ENCODE data around the gene LIMD2.
A peak's percentile ranks its signal among the peaks of the same experiment; 100 is the strongest.

The LIMD2 gene

DNA sequence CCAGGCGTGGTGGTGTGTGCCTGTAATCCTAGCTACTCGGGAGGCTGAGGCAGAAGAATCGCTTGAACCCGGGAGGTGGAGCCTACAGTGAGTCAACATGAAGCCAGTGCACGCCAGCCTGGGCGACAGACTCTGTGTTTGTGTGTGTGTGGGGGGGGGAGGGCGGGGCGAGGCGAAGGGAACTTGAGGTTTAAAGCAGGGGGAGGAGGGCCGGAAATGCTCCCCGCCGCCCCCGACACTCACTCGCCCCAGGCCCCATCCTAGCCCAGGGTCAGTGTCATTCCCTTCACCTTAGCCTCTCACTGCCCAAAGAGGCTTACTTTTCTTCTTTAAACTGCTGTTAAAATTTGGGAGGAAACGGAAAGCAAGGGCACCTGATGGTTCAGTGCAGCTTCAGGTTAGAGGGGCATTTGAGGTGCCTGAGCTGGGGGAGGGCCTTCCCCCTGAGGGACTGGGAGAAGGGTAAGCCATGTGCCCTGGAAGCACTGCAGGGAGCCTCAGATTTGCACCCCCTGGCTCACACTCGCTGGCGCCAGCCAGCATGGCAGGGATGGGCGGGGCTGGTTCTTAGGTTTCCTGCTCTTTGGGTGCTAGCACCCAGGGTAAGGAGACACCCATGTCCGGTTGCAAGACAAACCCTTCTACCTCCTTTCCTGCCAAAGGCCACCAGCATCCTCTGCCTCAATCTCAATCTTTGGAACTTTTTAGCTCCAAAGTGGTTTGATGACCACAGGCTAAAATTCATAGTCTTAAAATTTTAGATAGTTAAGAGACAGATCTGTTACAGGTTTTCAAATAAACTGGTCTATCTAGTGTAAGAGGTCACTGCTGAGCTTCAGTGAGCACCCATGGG is 2.2 kb upstream of the LIMD2 start:
- no peak overlapping the region for H3K4me3 ChIP-seq (replicated peaks; ENCODE audit: low read depth, low read length)
- no peak for DNase-seq (ENCODE audit: extremely low read depth, low read depth)

DNA sequence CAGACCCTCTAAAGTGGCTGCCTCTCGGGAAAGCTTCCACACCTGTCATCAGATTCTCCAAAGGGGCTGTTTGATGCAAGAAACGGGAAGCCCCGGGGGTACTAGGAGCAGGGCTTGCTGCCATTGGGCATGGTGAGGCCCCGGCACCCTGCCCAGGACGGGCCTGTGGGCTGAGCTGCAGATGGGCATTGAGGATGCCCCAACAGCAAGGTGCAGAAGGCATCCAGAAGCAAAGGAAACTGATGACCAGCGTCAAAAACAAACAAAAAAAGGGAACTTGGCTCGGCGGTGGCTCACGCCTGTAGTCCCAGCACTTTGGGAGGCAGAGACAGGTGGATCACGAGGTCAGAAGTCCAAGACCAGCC is 1.5 kb upstream of the LIMD2 start:
- TF ChIP-seq, protein P1, sequence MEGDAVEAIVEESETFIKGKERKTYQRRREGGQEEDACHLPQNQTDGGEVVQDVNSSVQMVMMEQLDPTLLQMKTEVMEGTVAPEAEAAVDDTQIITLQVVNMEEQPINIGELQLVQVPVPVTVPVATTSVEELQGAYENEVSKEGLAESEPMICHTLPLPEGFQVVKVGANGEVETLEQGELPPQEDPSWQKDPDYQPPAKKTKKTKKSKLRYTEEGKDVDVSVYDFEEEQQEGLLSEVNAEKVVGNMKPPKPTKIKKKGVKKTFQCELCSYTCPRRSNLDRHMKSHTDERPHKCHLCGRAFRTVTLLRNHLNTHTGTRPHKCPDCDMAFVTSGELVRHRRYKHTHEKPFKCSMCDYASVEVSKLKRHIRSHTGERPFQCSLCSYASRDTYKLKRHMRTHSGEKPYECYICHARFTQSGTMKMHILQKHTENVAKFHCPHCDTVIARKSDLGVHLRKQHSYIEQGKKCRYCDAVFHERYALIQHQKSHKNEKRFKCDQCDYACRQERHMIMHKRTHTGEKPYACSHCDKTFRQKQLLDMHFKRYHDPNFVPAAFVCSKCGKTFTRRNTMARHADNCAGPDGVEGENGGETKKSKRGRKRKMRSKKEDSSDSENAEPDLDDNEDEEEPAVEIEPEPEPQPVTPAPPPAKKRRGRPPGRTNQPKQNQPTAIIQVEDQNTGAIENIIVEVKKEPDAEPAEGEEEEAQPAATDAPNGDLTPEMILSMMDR (IDR thresholded peaks at IDR 0.05; ENCODE audit: low read depth, low read length, missing control alignments) = no peak
- no peak for DNase-seq (ENCODE audit: extremely low read depth, low read depth)
- peak overlapping the region; percentile 35 for H3K4me3 ChIP-seq (replicated peaks; ENCODE audit: low read depth, low read length)

More for the DNA sequence above, 2.2 kb upstream of the LIMD2 start:
- TF ChIP-seq, protein P1 (IDR thresholded peaks at IDR 0.05; ENCODE audit: low read depth, low read length, missing control alignments) = no peak

DNA sequence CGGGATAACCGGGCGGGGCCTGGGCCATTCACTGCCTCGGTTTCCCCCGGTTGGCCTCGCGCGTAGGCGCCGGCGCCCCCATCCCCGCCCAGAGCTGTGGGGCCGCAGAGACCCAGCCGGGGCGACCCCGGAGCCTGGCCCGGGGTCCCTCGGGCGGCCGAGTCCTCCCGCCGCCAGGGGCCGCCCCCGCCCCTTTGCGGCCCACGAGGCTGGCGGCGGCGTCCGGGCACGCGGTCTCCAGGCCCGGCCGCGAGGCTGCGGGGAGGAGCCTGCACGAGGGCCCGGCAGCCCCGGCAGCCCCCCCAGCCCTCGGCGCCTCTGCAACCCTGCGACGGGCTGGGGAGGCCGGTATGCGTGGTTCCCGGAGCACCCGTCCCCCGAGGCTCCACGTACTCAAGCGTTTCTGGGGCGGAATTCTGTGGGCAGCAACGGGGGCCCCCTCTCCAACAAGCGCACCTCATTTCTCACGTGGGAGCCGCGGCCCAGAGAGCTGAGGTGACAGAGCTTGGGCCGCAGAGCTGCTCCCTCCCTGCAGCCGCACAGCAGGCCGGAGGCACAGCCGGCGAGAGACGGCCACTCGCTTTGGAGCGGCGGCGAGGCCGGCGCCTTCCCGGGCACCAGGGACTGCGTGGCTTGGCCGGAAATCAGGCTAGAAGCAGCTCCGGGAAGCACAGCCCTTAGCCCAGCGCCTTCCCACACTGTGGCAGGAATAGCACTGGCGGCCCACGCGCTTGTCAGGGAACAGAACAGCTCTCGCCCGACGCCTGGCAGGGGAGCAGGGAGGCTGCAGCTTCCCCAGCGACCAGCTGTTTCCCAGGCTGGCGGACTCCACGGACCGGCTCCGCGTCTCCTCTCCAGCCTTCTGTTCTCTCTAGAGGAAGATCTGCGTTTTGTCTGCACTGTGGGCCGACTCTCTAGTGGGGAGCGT is 867 bp upstream of the LIMD2 start:
- TF ChIP-seq, protein P1 (IDR thresholded peaks at IDR 0.05; ENCODE audit: low read depth, low read length, missing control alignments) = no peak
- peak overlapping the region; percentile 42 for H3K4me3 ChIP-seq (replicated peaks; ENCODE audit: low read depth, low read length)
- DNase-seq (ENCODE audit: extremely low read depth, low read depth) = no peak

DNA sequence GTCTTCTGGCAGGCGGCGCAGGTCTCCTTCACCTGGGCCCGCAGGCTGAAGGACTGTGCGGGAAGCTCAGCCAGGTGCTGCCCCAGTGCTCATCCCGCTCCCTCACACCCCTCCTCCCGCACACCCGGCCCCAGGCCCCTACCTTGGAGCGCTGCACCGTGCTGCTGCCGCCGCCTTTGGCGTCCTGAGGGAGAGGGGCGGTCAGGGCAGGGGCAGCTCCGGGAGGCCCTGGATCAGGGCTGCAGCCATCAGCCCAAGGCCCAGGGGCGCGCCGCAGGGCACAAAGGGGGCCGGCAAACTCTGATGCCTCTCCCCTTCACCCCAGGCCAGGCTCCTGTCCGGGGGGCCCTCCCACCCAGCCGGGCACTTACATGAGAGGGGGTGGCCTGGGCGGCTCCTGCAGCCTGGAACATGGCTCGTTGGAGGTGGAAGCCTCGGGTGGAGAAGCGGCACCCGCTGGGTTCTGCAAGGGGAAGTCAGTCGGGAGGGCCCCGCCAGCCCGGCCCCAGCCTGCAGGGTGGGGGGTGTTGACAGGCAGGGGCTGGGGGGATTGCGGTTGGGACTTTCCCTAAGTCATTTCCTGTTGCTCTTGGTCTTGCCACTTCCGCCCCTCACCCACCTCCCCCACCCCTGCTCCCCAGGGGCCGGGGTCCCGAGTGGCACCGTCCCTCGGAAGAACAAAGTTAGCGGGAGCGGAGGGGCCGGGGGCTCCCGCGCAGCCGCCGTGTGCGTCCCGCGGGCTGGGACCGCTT is 863 bp downstream of the LIMD2 start:
- TF ChIP-seq, protein P1 (IDR thresholded peaks at IDR 0.05; ENCODE audit: low read depth, low read length, missing control alignments) = no peak
- peak overlapping the region; percentile 42 for H3K4me3 ChIP-seq (replicated peaks; ENCODE audit: low read depth, low read length)
- no peak for DNase-seq (ENCODE audit: extremely low read depth, low read depth)

DNA sequence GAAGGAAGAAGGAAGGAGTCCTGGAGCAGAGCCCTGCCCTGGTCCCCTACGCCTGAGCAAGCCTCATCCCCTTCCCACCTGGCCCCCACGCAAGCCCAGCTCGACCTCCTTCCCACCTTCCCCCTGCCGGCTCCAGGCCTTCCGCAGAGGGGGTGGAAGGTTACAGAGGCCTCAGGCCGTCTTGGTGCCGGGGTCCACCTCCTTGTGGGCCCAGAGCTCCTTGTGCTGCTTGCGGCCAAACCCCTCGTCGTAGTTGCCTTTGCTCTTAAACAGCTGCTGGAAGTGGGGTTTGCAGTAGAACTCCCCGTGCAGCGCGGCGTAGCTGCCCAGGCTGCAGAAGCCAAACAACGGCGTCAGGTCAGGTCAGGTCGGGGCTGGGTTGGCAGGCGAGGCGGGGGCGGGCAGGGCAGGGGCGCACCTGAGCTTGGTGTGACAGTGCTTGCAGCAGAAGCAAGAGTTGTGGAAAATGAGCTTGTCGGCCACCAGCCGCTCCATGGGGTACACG is 1.5 kb downstream of the LIMD2 start:
- peak overlapping the region; percentile 42 for H3K4me3 ChIP-seq (replicated peaks; ENCODE audit: low read depth, low read length)
- no peak for DNase-seq (ENCODE audit: extremely low read depth, low read depth)

More for the DNA sequence above, 1.5 kb downstream of the LIMD2 start:
- TF ChIP-seq, protein P1 (IDR thresholded peaks at IDR 0.05; ENCODE audit: low read depth, low read length, missing control alignments) = no peak

All from HFF-Myc (cell line).